ENCODE data around the gene AUTS2.

The AUTS2 gene

GRCh38 chr7:70376561-70377031 is 778.3 kb downstream of the AUTS2 start:
- DNase-seq = peak; percentile 35

DNA sequence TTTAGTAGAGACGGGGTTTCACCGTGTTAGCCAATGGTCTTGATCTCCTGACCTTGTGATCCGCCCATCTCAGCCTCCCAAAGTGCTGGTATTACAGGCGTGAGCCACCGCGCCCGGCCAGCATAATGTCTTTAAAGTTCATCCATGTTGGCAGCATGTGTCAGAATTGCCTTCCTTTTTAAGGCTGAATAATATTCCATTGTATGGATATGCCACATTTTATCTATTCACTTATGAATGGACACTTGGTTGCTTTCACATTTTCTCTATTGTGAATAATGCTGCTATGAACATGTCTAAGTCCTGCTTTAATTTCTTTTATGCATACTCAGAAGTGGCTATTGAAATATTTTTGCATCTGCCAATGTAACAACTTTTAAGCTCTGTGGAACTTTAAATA is 779.7 kb downstream of the AUTS2 start:
- no peak for DNase-seq

DNA sequence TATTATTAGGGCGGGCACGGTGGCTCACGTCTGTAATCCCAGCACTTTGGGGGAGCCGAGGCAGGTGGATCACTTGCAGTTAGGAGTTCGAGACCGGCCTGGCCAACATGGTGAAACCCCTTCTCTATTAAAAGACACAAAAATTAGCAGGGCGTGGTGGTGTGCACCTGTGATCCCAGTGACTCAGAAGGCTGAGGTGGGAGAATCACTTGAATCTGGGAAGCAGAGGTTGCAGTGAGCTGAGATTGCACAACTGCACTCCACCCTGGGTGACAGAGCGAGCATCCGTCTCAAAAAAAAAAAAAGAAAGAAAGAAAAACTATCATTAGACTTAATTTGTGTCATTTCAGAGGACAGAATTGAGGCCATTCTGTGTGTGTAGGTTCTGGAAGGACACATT is 780.9 kb downstream of the AUTS2 start:
- no peak for DNase-seq

GRCh38 chr7:70380421-70381015 is 782.2 kb downstream of the AUTS2 start:
- DNase-seq = no peak

DNA sequence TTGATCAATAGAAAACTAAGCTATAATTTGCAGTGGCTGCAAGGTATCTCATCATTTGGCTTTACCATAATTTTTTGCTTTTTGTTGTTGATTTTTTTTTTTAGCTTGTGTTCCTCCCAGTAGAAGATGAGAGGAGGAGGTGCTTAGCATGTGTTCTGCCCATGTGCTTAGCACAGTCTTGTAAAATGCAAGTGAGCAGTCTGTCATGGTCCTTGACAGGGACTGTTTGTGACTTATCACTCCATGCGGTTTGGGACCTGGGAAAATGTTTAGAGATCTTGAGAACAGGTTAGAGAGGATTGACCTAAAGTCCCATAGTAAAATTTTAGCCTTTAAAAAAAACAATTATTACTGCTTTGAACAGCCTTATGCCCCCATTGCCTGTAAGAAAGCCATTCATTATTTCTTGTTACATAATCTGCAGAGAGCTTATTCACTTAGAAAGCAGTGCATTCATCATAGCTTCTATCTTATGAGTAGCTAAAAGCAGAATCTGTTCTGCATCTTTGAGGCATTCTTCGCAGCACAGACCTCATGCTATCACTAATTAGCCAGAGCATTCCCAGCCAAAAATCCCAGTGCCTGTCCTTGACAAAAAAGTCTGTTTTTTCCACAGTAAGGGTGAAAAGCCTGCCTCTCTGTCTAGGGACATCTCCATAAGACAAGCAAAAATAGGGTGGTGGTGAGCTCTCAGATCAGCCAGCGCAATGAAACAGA is 784.9 kb downstream of the AUTS2 start:
- DNase-seq = no peak

GRCh38 chr7:70384024-70384423 is 785.7 kb downstream of the AUTS2 start:
- no peak for DNase-seq

- DNase-seq = no peak
Measured at GRCh38 chr7:70384891-70385290, 786.6 kb downstream of the AUTS2 start.

GRCh38 chr7:70387217-70387616 is 788.9 kb downstream of the AUTS2 start:
- no peak for DNase-seq

- no peak for DNase-seq
Measured at GRCh38 chr7:70389531-70390151, 791.4 kb downstream of the AUTS2 start.

DNA sequence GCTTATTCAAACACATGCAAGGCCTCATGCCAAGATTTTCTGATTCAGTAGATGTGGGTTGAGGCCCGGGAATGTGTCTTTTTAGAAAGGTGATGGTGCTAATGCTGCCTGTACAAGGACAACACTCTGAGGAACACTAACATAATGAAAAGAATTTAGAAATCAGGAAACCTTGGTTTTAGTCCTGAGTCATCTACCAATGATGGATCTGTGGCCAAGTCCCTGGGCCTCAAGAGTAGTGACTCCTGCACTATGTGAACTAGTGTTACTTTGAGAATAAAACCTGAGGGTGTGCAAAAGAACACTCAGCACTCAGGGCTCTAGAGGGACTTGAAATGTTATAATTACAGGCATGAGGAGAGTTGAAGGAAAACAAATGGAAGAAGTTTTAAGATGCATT is 792.0 kb downstream of the AUTS2 start:
- DNase-seq = no peak

- no peak for DNase-seq
Measured at GRCh38 chr7:70392256-70392876, 794.1 kb downstream of the AUTS2 start.

DNA sequence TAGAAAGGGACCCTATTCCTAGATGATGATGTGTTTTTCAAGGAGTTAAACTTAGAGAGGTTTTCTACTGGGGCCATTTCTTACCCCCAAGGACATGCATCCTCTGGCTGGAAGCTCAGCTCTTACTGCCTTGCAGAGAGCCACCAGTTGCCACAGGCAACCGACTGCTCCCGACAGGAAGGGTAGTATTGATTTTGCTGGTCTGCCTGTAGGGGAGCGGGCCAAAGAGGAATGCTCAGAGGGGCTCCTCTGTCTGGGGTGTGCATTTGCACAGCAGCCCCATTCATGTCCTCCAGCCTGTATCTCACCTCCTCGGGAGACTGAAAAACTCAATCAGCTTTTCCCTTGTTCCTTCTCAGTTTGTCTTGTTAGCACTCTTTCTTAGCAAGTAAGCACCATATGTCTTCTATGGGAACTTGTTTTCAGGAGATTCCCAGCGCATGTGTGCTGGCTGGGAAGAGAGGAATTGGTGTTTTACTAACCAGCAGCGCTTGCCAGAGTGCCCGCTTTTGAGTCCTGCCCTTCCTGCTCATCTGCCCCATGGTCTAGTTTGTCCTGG is 794.7 kb downstream of the AUTS2 start:
- no peak for DNase-seq

DNA sequence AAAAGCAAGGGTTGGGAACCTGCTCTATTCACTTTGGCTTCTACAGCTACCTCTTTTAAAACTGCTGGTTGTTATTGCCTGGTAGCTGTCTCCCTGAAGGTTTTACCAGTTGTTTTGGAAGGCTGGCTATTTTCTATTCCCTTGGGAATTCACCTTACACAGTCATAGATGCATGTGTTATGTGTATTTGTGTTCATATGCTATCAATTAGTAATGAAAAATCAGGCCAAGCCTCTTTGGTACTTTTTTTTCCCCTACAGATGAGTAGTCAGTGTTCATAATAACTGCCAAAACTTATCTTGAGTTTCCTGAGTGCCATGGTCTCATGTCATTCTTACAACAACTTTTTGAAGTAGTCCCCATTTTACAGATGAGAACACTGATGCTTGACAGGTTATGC is 795.7 kb downstream of the AUTS2 start:
- DNase-seq = no peak

DNA sequence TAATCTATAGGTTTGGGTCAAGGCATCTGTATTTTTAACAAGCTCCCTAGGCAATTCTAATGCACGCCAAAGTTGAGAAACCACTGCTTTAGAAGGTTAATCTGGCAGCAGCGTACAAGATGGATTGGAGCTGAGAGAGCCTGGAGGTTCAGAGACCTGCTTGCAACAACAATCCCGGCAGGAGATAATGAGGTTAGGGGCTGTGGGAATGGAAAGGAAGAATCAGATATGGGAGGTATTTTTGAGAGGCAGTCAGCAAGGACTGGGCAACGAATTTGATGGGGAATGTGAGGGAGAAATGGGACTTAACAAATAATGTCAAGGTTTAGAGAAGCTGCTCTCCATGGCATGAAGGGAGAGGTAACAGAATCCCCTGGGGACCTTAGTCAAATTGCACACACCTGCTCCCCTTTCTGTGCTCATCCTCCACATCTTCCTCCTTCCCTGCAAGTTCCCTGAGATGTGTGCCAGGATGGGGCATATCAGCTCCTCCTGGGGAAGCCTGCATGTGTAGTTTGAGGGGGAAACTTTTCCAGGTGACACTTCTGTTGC is 802.6 kb downstream of the AUTS2 start:
- no peak for DNase-seq

DNA sequence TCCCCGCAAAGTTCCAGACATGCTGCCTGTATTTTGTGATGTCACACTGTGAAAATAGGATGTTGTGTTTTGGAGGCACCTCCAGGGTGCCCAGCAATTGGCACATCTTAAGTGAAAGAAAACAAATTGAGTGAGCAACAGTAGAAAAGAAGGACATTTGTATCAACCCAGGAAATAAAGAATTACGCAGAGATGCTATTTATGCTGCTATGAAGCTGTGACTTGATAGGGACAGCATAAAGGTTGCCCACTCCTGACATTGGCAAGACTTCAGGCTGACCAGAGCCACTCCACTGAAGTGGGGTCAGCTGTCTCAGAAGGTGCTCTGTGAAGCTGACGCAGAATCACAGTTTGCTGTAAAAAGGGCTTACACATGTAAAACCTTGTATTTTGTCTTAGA is 803.8 kb downstream of the AUTS2 start:
- DNase-seq = no peak

- DNase-seq = no peak
Measured at GRCh38 chr7:70405241-70405640, 807.0 kb downstream of the AUTS2 start.

DNA sequence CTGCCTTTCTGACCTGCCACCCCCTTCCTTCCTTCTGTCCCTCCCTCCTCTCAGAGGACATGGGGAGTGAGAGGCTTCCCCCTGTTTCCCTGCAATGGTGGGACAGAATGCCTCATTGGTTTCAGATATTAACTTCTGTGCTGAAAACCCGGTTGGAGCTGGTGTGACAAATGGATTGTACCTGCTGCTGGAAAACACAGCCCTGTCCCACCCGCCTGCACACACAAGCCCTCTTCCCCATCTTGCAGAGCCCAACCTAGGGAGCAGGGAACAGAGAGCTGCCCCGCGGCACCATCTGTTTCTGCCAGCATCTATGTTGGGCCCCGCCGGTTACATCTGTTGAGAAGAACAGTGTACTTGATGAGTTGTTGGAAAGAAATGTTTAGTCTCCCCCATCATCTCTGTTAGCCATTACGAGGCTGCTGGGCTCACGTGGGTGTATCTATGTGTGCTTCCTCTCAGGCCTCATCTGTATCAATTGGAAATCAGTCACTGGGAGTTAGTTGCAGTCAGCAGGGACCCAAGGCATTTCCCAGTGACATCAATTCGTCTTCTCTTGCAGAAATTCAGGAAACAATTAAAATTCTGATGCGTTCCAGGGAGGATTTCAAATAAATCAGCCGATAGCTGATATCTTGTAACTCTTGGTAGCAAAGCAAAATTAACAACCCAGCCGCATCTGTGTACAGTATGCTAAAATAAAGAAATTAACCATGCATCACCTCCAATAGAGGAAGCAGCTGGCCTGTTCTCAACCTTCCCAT is 808.1 kb downstream of the AUTS2 start:
- DNase-seq = no peak

DNA sequence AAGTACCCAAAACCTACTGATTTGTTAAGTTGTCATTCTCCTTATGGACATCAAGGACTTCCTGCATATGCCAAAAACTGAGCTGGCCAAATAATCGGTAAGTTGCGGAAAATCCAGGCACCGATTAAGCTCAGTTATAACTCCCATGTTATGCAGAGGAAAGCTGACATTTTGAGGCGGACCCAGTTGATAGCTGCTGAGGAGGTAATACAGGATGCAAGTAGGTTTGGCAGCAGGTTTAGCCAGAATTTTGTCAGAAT is 808.6 kb downstream of the AUTS2 start:
- DNase-seq = no peak

- DNase-seq = no peak
Measured at GRCh38 chr7:70408477-70408876, 810.2 kb downstream of the AUTS2 start.

- no peak for DNase-seq
Measured at GRCh38 chr7:70408891-70409290, 810.6 kb downstream of the AUTS2 start.

- no peak for DNase-seq
Measured at GRCh38 chr7:70410134-70410750, 812.0 kb downstream of the AUTS2 start.

- no peak for DNase-seq
Measured at GRCh38 chr7:70414368-70414767, 816.1 kb downstream of the AUTS2 start.
